Loucy (cell line): ENCODE measurements around the gene STX18.
A peak's percentile ranks its signal among the peaks of the same experiment; 100 is the strongest.

ENCODE experiments used
- H2AFZ ChIP-seq: fragments of 200-600 bp; sonication (generic); 2 replicates; pipeline ENCODE4 v1.6.0; 2016; ENCODE audit warnings: antibody characterized with exemption, mild to moderate bottlenecking, low read length, moderate library complexity
- H3F3A ChIP-seq: fragments of 200-600 bp; 2 replicates; pipeline ENCODE4 v1.6.0; 2016; ENCODE audit warnings: antibody characterized with exemption, low read depth, mild to moderate bottlenecking
- H3K27me3 ChIP-seq: fragments of 200-600 bp; sonication (generic); 2 replicates; pipeline ENCODE4 v1.6.1; 2014; ENCODE audit warnings: low read length, mild to moderate bottlenecking; ENCODE audit not compliant: insufficient read depth, poor library complexity, severe bottlenecking
- H3K36me3 ChIP-seq: fragments of 200-600 bp; sonication (generic); 2 replicates; pipeline ENCODE4 v1.6.1; 2016; ENCODE audit warnings: low read length; ENCODE audit not compliant: insufficient read depth
- H3K4me1 ChIP-seq: fragments of 200-600 bp; sonication (generic); 2 replicates; pipeline ENCODE4 v1.5.1; 2014; ENCODE audit warnings: low read length, mild to moderate bottlenecking; ENCODE audit not compliant: insufficient read depth, poor library complexity, severe bottlenecking
- H3K4me2 ChIP-seq: fragments of 200-600 bp; sonication (generic); 2 replicates; pipeline ENCODE4 v1.6.0; 2014; ENCODE audit warnings: antibody characterized with exemption, low read length, low read depth, mild to moderate bottlenecking; ENCODE audit not compliant: poor library complexity, severe bottlenecking
- H3K4me3 ChIP-seq: fragments of 200-600 bp; sonication (generic); 2 replicates; pipeline ENCODE4 v1.5.1; 2014; ENCODE audit warnings: low read length, mild to moderate bottlenecking, mixed read lengths; ENCODE audit not compliant: poor library complexity, severe bottlenecking
- H3K79me2 ChIP-seq: fragments of 200-600 bp; sonication (generic); 2 replicates; pipeline ENCODE4 v1.6.1; 2014; ENCODE audit warnings: low read length; ENCODE audit not compliant: insufficient read depth
- H3K9ac ChIP-seq: fragments of 200-600 bp; sonication (generic); 2 replicates; pipeline ENCODE4 v1.6.0; 2014; ENCODE audit warnings: mild to moderate bottlenecking, low read depth, low read length, moderate library complexity; ENCODE audit not compliant: poor library complexity, severe bottlenecking
- H3K9me2 ChIP-seq: fragments of 200-600 bp; sonication (generic); replicated peaks from 2 replicates; pipeline ENCODE4 v1.6.1; 2016; ENCODE audit warnings: low read depth, low read length, mixed read lengths
- H3K9me3 ChIP-seq: fragments of 200-600 bp; sonication (generic); 2 replicates; pipeline ENCODE4 v1.6.1; 2014; ENCODE audit warnings: mild to moderate bottlenecking, antibody characterized with exemption, low read length, low read depth; ENCODE audit not compliant: insufficient read depth
- H4K20me1 ChIP-seq: fragments of 200-600 bp; sonication (generic); 2 replicates; pipeline ENCODE4 v1.6.0; 2014; ENCODE audit warnings: antibody characterized with exemption, low read length, mild to moderate bottlenecking; ENCODE audit not compliant: insufficient read depth, poor library complexity, severe bottlenecking
- EZH2phosphoT487 ChIP-seq: fragments of 200-600 bp; IDR thresholded peaks from 2 replicates; pipeline ENCODE4 v1.6.1; 2018; ENCODE audit warnings: antibody characterized with exemption, mild to moderate bottlenecking, moderate library complexity, borderline replicate concordance
- TF ChIP-seq, protein P1 (sequence below): fragments of 200-600 bp; sonication (generic); conservative IDR thresholded peaks from 2 replicates; pipeline ENCODE4 v1.5.1; 2014; ENCODE audit warnings: mild to moderate bottlenecking, antibody characterized with exemption, low read length

The STX18 gene

DNA sequence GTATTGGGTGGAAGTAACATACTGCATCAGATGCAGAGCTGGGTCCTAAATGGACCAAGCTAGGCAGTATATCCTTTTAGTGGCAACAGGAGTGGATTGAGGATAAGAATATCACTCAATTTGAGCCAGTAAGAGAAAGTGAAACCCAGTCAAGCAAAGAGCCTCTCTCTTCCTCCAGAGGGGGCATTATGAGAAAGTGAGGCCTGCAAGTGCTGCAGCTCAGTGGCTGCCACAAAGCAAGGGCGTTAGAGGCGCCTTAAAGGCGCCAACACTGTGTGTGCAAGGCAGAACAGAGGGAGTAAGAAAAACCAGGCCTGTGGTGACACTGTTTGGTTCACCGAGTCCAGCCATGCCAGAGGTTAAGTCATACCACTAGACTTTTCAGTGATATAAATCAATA is 17.5 kb downstream of the STX18 start:
- H3K9ac ChIP-seq, result no peak overlapping the region
- no peak overlapping the region for H3K4me3 ChIP-seq
- H2AFZ ChIP-seq, result no peak overlapping the region
- no peaks in the 10 kb centered on the region for H3K4me1 ChIP-seq
- peaks cover 52% of the 10 kb centered on the region for H4K20me1 ChIP-seq
- no peaks in the 10 kb centered on the region for H3K9me2 ChIP-seq
- peaks cover 32% of the 10 kb centered on the region for H3K79me2 ChIP-seq
- peaks cover 3% of the 10 kb centered on the region for H3K27me3 ChIP-seq
- H3K4me2 ChIP-seq, result peak overlapping the region; percentile 15
- TF ChIP-seq, protein P1, sequence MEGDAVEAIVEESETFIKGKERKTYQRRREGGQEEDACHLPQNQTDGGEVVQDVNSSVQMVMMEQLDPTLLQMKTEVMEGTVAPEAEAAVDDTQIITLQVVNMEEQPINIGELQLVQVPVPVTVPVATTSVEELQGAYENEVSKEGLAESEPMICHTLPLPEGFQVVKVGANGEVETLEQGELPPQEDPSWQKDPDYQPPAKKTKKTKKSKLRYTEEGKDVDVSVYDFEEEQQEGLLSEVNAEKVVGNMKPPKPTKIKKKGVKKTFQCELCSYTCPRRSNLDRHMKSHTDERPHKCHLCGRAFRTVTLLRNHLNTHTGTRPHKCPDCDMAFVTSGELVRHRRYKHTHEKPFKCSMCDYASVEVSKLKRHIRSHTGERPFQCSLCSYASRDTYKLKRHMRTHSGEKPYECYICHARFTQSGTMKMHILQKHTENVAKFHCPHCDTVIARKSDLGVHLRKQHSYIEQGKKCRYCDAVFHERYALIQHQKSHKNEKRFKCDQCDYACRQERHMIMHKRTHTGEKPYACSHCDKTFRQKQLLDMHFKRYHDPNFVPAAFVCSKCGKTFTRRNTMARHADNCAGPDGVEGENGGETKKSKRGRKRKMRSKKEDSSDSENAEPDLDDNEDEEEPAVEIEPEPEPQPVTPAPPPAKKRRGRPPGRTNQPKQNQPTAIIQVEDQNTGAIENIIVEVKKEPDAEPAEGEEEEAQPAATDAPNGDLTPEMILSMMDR, result peak; percentile 33; the same call in 1 of the 2 replicates
- no peak for TF ChIP-seq EZH2phosphoT487
- H3F3A ChIP-seq, result no peaks in the 10 kb centered on the region
- no peaks in the 10 kb centered on the region; the same call in 1 of the 2 replicates for H3K36me3 ChIP-seq
- H3K9me3 ChIP-seq, result no peaks in the 10 kb centered on the region

DNA sequence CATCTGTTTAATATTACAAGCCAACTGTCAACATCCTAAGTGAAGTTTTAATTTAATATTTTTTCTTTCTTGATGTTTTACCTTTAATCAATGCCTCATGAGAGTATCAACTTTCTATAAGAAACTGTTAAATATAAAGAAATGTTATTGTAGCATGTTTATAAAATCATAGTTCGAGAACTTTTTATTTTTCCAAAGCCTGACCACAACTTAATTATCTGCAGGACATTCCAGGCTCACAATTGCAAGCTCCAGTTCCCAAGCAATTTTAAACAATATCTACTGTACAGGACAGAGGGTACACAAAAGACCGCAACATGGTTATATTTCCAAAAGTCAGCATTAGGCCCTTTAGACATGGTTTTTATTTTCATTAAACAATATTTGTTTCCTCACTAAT is 20.1 kb downstream of the STX18 start:
- H3K79me2 ChIP-seq, result peaks cover 23% of the 10 kb centered on the region
- no peaks in the 10 kb centered on the region for H3K9me2 ChIP-seq
- H3K4me2 ChIP-seq, result no peak overlapping the region
- H3K27me3 ChIP-seq, result peaks cover 11% of the 10 kb centered on the region
- no peaks in the 10 kb centered on the region for H3K4me1 ChIP-seq
- TF ChIP-seq, protein P1, result no peak
- TF ChIP-seq EZH2phosphoT487, result no peak
- H3K36me3 ChIP-seq, result no peaks in the 10 kb centered on the region
- peaks cover 77% of the 10 kb centered on the region for H4K20me1 ChIP-seq
- no peaks in the 10 kb centered on the region for H3F3A ChIP-seq
- H3K9me3 ChIP-seq, result no peaks in the 10 kb centered on the region
- no peak overlapping the region for H3K4me3 ChIP-seq
- no peak overlapping the region for H2AFZ ChIP-seq
- H3K9ac ChIP-seq, result no peak overlapping the region

DNA sequence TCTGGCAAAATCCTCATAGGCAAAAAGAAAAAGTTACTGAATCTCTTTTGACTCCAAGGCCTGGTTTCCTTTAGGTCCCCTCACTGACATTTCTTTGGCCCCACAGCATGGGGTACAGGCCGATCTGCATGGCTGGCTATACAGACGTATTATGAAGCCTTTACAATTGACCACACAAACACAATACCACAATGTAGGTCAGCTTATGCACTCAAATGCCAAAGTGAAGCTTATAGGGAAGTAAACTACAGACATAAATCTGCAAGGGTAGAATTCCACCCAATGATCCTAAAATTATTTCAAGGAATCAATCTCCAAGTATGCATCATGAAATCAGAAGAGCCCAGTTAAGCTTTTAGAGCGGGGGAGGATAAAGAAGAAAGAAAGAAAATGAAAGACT is 20.7 kb downstream of the STX18 start:
- H3F3A ChIP-seq, result no peaks in the 10 kb centered on the region
- H3K9me3 ChIP-seq, result no peaks in the 10 kb centered on the region
- H4K20me1 ChIP-seq, result peaks cover 83% of the 10 kb centered on the region
- no peaks in the 10 kb centered on the region for H3K36me3 ChIP-seq
- H3K4me2 ChIP-seq, result no peak overlapping the region
- no peak overlapping the region for H3K4me3 ChIP-seq
- no peak for TF ChIP-seq EZH2phosphoT487
- TF ChIP-seq, protein P1, result no peak
- H3K9ac ChIP-seq, result no peak overlapping the region
- peaks cover 17% of the 10 kb centered on the region for H3K79me2 ChIP-seq
- peaks cover 17% of the 10 kb centered on the region for H3K27me3 ChIP-seq
- H2AFZ ChIP-seq, result no peak overlapping the region
- no peaks in the 10 kb centered on the region for H3K9me2 ChIP-seq
- no peaks in the 10 kb centered on the region for H3K4me1 ChIP-seq
